IPS DF 4.7 (cell line): ENCODE data around the gene PUS7.
"Not testable (repeated sequence)": the region's sequence is repeated elsewhere in the genome, so short reads cannot be mapped to it uniquely, and the experiment has no call there.

ENCODE experiments used
- DNase-seq: peaks from one replicate; pipeline ENCODE4 v3.0.0-alpha.2; 2013; ENCODE audit warnings: low spot score; ENCODE audit errors: extremely low read depth

PUS7 gene

GRCh38 chr7:105448181-105448580 is 73.9 kb downstream of the PUS7 start:
- no peak for DNase-seq

GRCh38 chr7:105444342-105444987 is 77.6 kb downstream of the PUS7 start:
- no peak for DNase-seq

GRCh38 chr7:105442214-105442613 is 79.9 kb downstream of the PUS7 start:
- not testable (repeated sequence) for DNase-seq

GRCh38 chr7:105439174-105439893 is 82.7 kb downstream of the PUS7 start:
- DNase-seq = no peak

GRCh38 chr7:105438847-105439173 is 83.3 kb downstream of the PUS7 start:
- no peak for DNase-seq

- no peak for DNase-seq
Observed at GRCh38 chr7:105438254-105438653, 83.8 kb downstream of the PUS7 start.

GRCh38 chr7:105437356-105437755 is 84.7 kb downstream of the PUS7 start:
- DNase-seq = not testable (repeated sequence)

GRCh38 chr7:105429746-105430612 is 92.1 kb downstream of the PUS7 start:
- no peak for DNase-seq

GRCh38 chr7:105426606-105427146 is 95.4 kb downstream of the PUS7 start:
- DNase-seq = no peak

- no peak for DNase-seq
Observed at GRCh38 chr7:105423987-105424386, 98.1 kb downstream of the PUS7 start.

GRCh38 chr7:105413887-105414437 is 108.1 kb downstream of the PUS7 start:
- DNase-seq = no peak

- not testable (repeated sequence) for DNase-seq
Observed at GRCh38 chr7:105410774-105411173, 111.3 kb downstream of the PUS7 start.

- not testable (repeated sequence) for DNase-seq
Observed at GRCh38 chr7:105409775-105410174, 112.3 kb downstream of the PUS7 start.

GRCh38 chr7:105408791-105409410 is 113.2 kb downstream of the PUS7 start:
- DNase-seq = no peak
